Measurements from ENCODE around the gene TMEM213. TPM values are rescaled to one million over a fixed set of nuclear protein-coding genes. Genes with fewer than 3 reads are reported as not detected.

TMEM213 gene
- total RNA-seq, 1 donor from 2014 or later: not detected

- Histone ChIP-seq H3K36me3 (ENCODE audit: control insufficient read depth, insufficient read depth, low read length) (no peaks in the 10 kb centered on the region), H3K4me3 (ENCODE audit: low read depth, low read length) (no peak overlapping the region), H3K27me3 (ENCODE audit: control insufficient read depth, insufficient read depth, low read length) (no peaks in the 10 kb centered on the region)
- no peak for TF ChIP-seq CTCF (IDR thresholded peaks at IDR 0.05; ENCODE audit: insufficient read depth, low read length, poor library complexity, severe bottlenecking)
- no peak for DNase-seq (ENCODE audit: low read depth)
Measured at GRCh38 chr7:138756591-138757242, 41.1 kb upstream of the TMEM213 start.

DNA sequence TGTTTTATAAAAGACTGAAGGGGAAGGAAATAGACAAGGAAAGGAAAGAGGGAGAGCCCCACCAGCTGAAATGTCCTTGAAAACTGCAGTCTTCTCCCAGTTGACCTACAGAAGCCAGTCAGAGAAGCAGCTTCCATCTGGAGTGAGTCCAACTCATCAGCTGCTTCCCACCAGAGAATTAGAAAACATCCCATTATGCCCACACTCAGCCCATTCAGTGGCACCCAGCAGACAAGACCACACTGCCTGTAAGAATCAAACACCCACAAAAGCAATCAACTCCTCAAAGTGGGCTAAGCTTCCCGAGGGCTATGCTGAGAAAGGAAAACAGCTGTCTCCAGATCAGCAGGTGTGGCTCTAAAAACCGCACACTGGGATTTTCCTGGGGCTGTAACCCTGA is 29.6 kb upstream of the TMEM213 start:
- H3K36me3 ChIP-seq (ENCODE audit: control insufficient read depth, insufficient read depth, low read length): no peaks in the 10 kb centered on the region
- DNase-seq (ENCODE audit: low read depth): no peak
- no peaks in the 10 kb centered on the region for H3K27me3 ChIP-seq (ENCODE audit: control insufficient read depth, insufficient read depth, low read length)
- no peak overlapping the region for H3K4me3 ChIP-seq (ENCODE audit: low read depth, low read length)
- no peak for TF ChIP-seq CTCF (IDR thresholded peaks at IDR 0.05; ENCODE audit: insufficient read depth, low read length, poor library complexity, severe bottlenecking)

- no peaks in the 10 kb centered on the region for H3K27me3 ChIP-seq (ENCODE audit: control insufficient read depth, insufficient read depth, low read length)
- DNase-seq (ENCODE audit: low read depth): no peak
- no peaks in the 10 kb centered on the region for H3K36me3 ChIP-seq (ENCODE audit: control insufficient read depth, insufficient read depth, low read length)
- TF ChIP-seq CTCF (IDR thresholded peaks at IDR 0.05; ENCODE audit: insufficient read depth, low read length, poor library complexity, severe bottlenecking): no peak
- H3K4me3 ChIP-seq (ENCODE audit: low read depth, low read length): no peak overlapping the region
Measured at GRCh38 chr7:138770904-138771303, 26.9 kb upstream of the TMEM213 start.

GRCh38 chr7:138773176-138773575 is 24.6 kb upstream of the TMEM213 start:
- H3K4me3 ChIP-seq (ENCODE audit: low read depth, low read length): no peak overlapping the region
- DNase-seq (ENCODE audit: low read depth): no peak
- TF ChIP-seq CTCF (IDR thresholded peaks at IDR 0.05; ENCODE audit: insufficient read depth, low read length, poor library complexity, severe bottlenecking): no peak
- H3K27me3 ChIP-seq (ENCODE audit: control insufficient read depth, insufficient read depth, low read length): no peaks in the 10 kb centered on the region
- no peaks in the 10 kb centered on the region for H3K36me3 ChIP-seq (ENCODE audit: control insufficient read depth, insufficient read depth, low read length)

- H3K27me3 ChIP-seq (ENCODE audit: control insufficient read depth, insufficient read depth, low read length): no peaks in the 10 kb centered on the region
- no peaks in the 10 kb centered on the region for H3K36me3 ChIP-seq (ENCODE audit: control insufficient read depth, insufficient read depth, low read length)
- TF ChIP-seq CTCF (IDR thresholded peaks at IDR 0.05; ENCODE audit: insufficient read depth, low read length, poor library complexity, severe bottlenecking): no peak
- H3K4me3 ChIP-seq (ENCODE audit: low read depth, low read length): no peak overlapping the region
- DNase-seq (ENCODE audit: low read depth): no peak
Measured at GRCh38 chr7:138773817-138774216, 24.0 kb upstream of the TMEM213 start.
